Neural cell (in vitro differentiated cells): ENCODE measurements around the gene MYO10. TPM values are rescaled to one million over a fixed set of nuclear protein-coding genes. Genes with fewer than 3 reads are reported as not detected.

Source experiments
- H2AFZ ChIP-seq: fragments of 200-600, 300-800 bp; sonication (generic), shearing (Covaris generic); 2 replicates; pipeline ENCODE4 v1.6.0; 2014; ENCODE audit warnings: low read depth, mild to moderate bottlenecking, antibody characterized with exemption, low read length, moderate library complexity
- H3F3A ChIP-seq: fragments of 200-600 bp; shearing (Covaris generic); 2 replicates; pipeline ENCODE4 v1.6.1; 2016; ENCODE audit warnings: mild to moderate bottlenecking, moderate library complexity, mixed read lengths, antibody characterized with exemption, low read length; ENCODE audit not compliant: insufficient read depth, poor library complexity, severe bottlenecking
- H3K27ac ChIP-seq: fragments of 200-600, 300-800 bp; sonication (generic), shearing (Covaris generic); 2 replicates; pipeline ENCODE4 v1.5.1; 2014; ENCODE audit warnings: mild to moderate bottlenecking, low read length, moderate library complexity
- H3K27me3 ChIP-seq: fragments of 300-800, 200-600 bp; sonication (generic), shearing (Covaris generic); 2 replicates; pipeline ENCODE4 v1.6.0; 2014; ENCODE audit warnings: mild to moderate bottlenecking, low read depth, low read length, moderate library complexity; ENCODE audit not compliant: insufficient read depth
- H3K36me3 ChIP-seq: fragments of 300-800, 200-600 bp; sonication (generic), shearing (Covaris generic); 2 replicates; pipeline ENCODE4 v1.5.1; 2014; ENCODE audit warnings: mild to moderate bottlenecking, antibody characterized with exemption, low read length, moderate library complexity; ENCODE audit not compliant: insufficient read depth
- H3K4me2 ChIP-seq: fragments of 300-800, 200-600 bp; sonication (generic), shearing (Covaris generic); 2 replicates; pipeline ENCODE4 v1.6.0; 2014; ENCODE audit warnings: mild to moderate bottlenecking, low read length
- H3K4me3 ChIP-seq: fragments of 300-800, 200-600 bp; sonication (generic), shearing (Covaris generic); 2 replicates; pipeline ENCODE4 v1.5.1; 2014; ENCODE audit warnings: mild to moderate bottlenecking, low read length, moderate library complexity
- H3K79me2 ChIP-seq: fragments of 200-600 bp; shearing (Covaris generic); replicated peaks from 2 replicates; pipeline ENCODE4 v1.6.0; 2014; ENCODE audit warnings: mild to moderate bottlenecking, low read length, moderate library complexity; ENCODE audit not compliant: insufficient read depth
- H3K9ac ChIP-seq: fragments of 300-800, 200-600 bp; sonication (generic), shearing (Covaris generic); 2 replicates; pipeline ENCODE4 v1.6.1; 2016; ENCODE audit warnings: mild to moderate bottlenecking, low read length, mixed read lengths
- H3K9me2 ChIP-seq: fragments of 200-600 bp; shearing (Covaris generic); 2 replicates; pipeline ENCODE4 v1.6.1; 2016; ENCODE audit warnings: mild to moderate bottlenecking, low read length, mixed read lengths; ENCODE audit not compliant: insufficient read depth
- H3K9me3 ChIP-seq: fragments of 200-600, 300-800 bp; sonication (generic), shearing (Covaris generic); 2 replicates; pipeline ENCODE4 v1.6.1; 2016; ENCODE audit warnings: mild to moderate bottlenecking, mixed run types, low read length, moderate library complexity, mixed read lengths
- H4K20me1 ChIP-seq: fragments of 200-600 bp; shearing (Covaris generic); 2 replicates; pipeline ENCODE4 v1.6.1; 2016; ENCODE audit warnings: mild to moderate bottlenecking, mixed run types; ENCODE audit not compliant: insufficient read depth
- EP300 ChIP-seq: fragments of 450-650 bp; conservative IDR thresholded peaks from 2 replicates; pipeline ENCODE4 v1.6.1; 2014; ENCODE audit warnings: antibody characterized with exemption, mild to moderate bottlenecking, moderate library complexity; ENCODE audit not compliant: poor library complexity, severe bottlenecking
- EZH2 ChIP-seq: fragments of 200-600, 300-800 bp; shearing (Covaris generic), sonication (generic); IDR thresholded peaks from 2 replicates; pipeline ENCODE4 v1.6.1; 2014; ENCODE audit warnings: antibody characterized with exemption, low read length, borderline replicate concordance, mild to moderate bottlenecking; ENCODE audit not compliant: insufficient read depth, poor library complexity, severe bottlenecking
- MXI1 ChIP-seq: fragments of 450-650 bp; conservative IDR thresholded peaks from 2 replicates; pipeline ENCODE4 v1.6.1; 2014; ENCODE audit warnings: antibody characterized with exemption, mild to moderate bottlenecking; ENCODE audit not compliant: poor library complexity, severe bottlenecking
- POLR2AphosphoS5 ChIP-seq: IDR thresholded peaks from 2 replicates; pipeline ENCODE4 v1.6.1; 2012
- RAD21 ChIP-seq: fragments of 450-650 bp; conservative IDR thresholded peaks from 2 replicates; pipeline ENCODE4 v1.6.1; 2014; ENCODE audit warnings: antibody characterized with exemption, mild to moderate bottlenecking, moderate library complexity
- SMC3 ChIP-seq: fragments of 450-650 bp; conservative IDR thresholded peaks from 2 replicates; pipeline ENCODE4 v1.6.1; 2014; ENCODE audit warnings: antibody characterized with exemption, mild to moderate bottlenecking, moderate library complexity; ENCODE audit not compliant: poor library complexity
- TAF1 ChIP-seq: IDR thresholded peaks from 2 replicates; pipeline ENCODE4 v1.6.1; 2012; ENCODE audit warnings: low read depth
- polyA plus RNA-seq: library from polyadenylated mRNA; depleted of rRNA; stranded (reverse); fragments of >200 nt; gene quantifications from 2 replicates; pipeline ENCODE4 v1.2.3, GENCODE V29; 2014
- TF ChIP-seq, protein P1 (sequence below): IDR thresholded peaks from 2 replicates; pipeline ENCODE4 v1.6.1; 2012; ENCODE audit warnings: borderline replicate concordance
- TF ChIP-seq, protein P2 (sequence below): fragments of 450-650 bp; IDR thresholded peaks from 2 replicates; pipeline ENCODE4 v1.5.1; 2014; ENCODE audit warnings: antibody characterized with exemption, mild to moderate bottlenecking, moderate library complexity; ENCODE audit not compliant: poor library complexity, severe bottlenecking

The MYO10 gene
- polyA plus RNA-seq, 1 donor from 2014 or later = 3.2 TPM

DNA sequence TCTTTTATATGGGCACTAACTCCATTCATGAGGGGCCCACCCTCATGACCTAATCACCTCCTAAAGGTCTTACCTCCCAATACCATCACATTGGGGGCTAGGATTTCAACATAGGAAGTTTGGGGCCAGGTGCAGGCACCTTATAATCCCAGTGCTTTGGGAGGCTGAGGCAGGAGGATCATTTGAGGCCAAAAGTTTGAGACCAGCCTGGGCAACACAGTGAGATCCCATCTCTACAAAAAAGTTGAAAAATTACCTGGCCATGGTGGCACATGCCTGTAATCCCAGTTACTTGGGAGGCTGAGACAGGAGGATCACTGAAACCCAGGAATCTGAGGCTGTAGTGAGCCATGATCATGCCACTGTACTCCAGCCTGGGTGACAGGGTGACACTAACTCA is 76.7 kb downstream of the MYO10 start:
- Histone ChIP-seq H2AFZ (no peak overlapping the region), H3K4me3 (no peak overlapping the region), H3K36me3 (no peaks in the 10 kb centered on the region), H3K9me3 (peaks cover 3% of the 10 kb centered on the region), H4K20me1 (no peaks in the 10 kb centered on the region), H3K27me3 (no peaks in the 10 kb centered on the region), H3F3A (no peaks in the 10 kb centered on the region), H3K4me2 (no peak overlapping the region), H3K9ac (no peak overlapping the region), H3K9me2 (no peaks in the 10 kb centered on the region), H3K79me2 (no peaks in the 10 kb centered on the region), H3K27ac (no peak overlapping the region)
- TF ChIP-seq, protein P1, sequence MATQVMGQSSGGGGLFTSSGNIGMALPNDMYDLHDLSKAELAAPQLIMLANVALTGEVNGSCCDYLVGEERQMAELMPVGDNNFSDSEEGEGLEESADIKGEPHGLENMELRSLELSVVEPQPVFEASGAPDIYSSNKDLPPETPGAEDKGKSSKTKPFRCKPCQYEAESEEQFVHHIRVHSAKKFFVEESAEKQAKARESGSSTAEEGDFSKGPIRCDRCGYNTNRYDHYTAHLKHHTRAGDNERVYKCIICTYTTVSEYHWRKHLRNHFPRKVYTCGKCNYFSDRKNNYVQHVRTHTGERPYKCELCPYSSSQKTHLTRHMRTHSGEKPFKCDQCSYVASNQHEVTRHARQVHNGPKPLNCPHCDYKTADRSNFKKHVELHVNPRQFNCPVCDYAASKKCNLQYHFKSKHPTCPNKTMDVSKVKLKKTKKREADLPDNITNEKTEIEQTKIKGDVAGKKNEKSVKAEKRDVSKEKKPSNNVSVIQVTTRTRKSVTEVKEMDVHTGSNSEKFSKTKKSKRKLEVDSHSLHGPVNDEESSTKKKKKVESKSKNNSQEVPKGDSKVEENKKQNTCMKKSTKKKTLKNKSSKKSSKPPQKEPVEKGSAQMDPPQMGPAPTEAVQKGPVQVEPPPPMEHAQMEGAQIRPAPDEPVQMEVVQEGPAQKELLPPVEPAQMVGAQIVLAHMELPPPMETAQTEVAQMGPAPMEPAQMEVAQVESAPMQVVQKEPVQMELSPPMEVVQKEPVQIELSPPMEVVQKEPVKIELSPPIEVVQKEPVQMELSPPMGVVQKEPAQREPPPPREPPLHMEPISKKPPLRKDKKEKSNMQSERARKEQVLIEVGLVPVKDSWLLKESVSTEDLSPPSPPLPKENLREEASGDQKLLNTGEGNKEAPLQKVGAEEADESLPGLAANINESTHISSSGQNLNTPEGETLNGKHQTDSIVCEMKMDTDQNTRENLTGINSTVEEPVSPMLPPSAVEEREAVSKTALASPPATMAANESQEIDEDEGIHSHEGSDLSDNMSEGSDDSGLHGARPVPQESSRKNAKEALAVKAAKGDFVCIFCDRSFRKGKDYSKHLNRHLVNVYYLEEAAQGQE = no peak
- TF ChIP-seq POLR2AphosphoS5 (no peak), EP300 (no peak), SMC3 (no peak), MXI1 (no peak), TAF1 (no peak), EZH2 (no peak), RAD21 (no peak)
- TF ChIP-seq, protein P2, sequence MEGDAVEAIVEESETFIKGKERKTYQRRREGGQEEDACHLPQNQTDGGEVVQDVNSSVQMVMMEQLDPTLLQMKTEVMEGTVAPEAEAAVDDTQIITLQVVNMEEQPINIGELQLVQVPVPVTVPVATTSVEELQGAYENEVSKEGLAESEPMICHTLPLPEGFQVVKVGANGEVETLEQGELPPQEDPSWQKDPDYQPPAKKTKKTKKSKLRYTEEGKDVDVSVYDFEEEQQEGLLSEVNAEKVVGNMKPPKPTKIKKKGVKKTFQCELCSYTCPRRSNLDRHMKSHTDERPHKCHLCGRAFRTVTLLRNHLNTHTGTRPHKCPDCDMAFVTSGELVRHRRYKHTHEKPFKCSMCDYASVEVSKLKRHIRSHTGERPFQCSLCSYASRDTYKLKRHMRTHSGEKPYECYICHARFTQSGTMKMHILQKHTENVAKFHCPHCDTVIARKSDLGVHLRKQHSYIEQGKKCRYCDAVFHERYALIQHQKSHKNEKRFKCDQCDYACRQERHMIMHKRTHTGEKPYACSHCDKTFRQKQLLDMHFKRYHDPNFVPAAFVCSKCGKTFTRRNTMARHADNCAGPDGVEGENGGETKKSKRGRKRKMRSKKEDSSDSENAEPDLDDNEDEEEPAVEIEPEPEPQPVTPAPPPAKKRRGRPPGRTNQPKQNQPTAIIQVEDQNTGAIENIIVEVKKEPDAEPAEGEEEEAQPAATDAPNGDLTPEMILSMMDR = no peak

DNA sequence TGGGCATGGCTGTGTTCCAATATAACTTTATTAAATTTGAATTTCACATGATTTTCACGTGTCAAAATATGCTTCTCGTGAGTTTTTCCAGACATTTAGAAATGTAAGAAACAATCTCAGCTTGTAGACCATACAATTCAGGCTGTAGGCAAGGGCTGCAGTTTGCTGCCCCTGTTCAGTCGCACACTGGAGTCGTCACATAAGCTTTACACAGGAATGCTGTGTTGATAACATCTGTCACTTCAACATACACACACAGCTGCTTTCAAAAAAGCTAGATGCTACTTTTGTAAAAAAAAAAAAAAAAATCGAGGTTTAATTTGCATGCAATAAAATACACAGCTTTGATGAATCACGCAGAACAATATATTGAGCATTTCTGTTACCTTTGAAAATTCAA is 77.9 kb downstream of the MYO10 start:
- H3K79me2 ChIP-seq = no peaks in the 10 kb centered on the region
- H3K9me3 ChIP-seq = peaks cover 3% of the 10 kb centered on the region
- no peaks in the 10 kb centered on the region for H3K27me3 ChIP-seq
- TF ChIP-seq, protein P2 = no peak
- TF ChIP-seq SMC3 (no peak), MXI1 (no peak), POLR2AphosphoS5 (no peak), TAF1 (no peak), EZH2 (no peak)
- TF ChIP-seq, protein P1 = no peak
- no peaks in the 10 kb centered on the region for H4K20me1 ChIP-seq
- no peak overlapping the region for H3K27ac ChIP-seq
- no peak overlapping the region for H3K4me2 ChIP-seq
- H3F3A ChIP-seq = no peaks in the 10 kb centered on the region
- H3K9ac ChIP-seq = no peak overlapping the region
- H3K36me3 ChIP-seq = no peaks in the 10 kb centered on the region
- H3K4me3 ChIP-seq = no peak overlapping the region
- no peak overlapping the region for H2AFZ ChIP-seq
- H3K9me2 ChIP-seq = no peaks in the 10 kb centered on the region
